Measurements from ENCODE around the gene BTBD9. TPM values are rescaled to one million over a fixed set of nuclear protein-coding genes. Genes with fewer than 3 reads are reported as not detected.

Gene BTBD9
- total RNA-seq, 1 experiment from 2014 or later, result 4.3 TPM

- CTCF ChIA-PET, result interaction anchor here (0.6 kb wide), 1 partner anchor 78 kb away, joined by 3 read pairs; no protein-coding TSS in a partner anchor
- Histone ChIP-seq H3K79me2 (ENCODE audit: low read length) (no peaks in the 10 kb centered on the region), H4K20me1 (ENCODE audit: low read length) (no peaks in the 10 kb centered on the region), H3K4me2 (ENCODE audit: low read length) (no peak overlapping the region), H3K27me3 (ENCODE audit: low read length) (no peaks in the 10 kb centered on the region), H3K9ac (ENCODE audit: low read length) (no peak overlapping the region), H3K36me3 (ENCODE audit: low read depth, low read length) (no peaks in the 10 kb centered on the region), H3K27ac (ENCODE audit: low read length) (no peak overlapping the region), H3K9me2 (replicated peaks; ENCODE audit: low read length) (no peaks in the 10 kb centered on the region), H3F3A (ENCODE audit: low read length, unreplicated experiment) (no peaks in the 10 kb centered on the region), H3K9me3 (ENCODE audit: low read length) (no peaks in the 10 kb centered on the region), H3K4me1 (ENCODE audit: insufficient read depth, low read length) (peaks cover 13% of the 10 kb centered on the region), H2AFZ (ENCODE audit: low read length) (no peak overlapping the region), H3K4me3 (ENCODE audit: low read length) (no peak overlapping the region)
- DNase-seq (no peak), ATAC-seq (no peak)
- no TSS peak for BruUV-seq (replicated peaks)
- TF ChIP-seq EZH2phosphoT487 (IDR thresholded peaks at IDR 0.05; ENCODE audit: borderline replicate concordance, low read length) (no peak), EZH2 (IDR thresholded peaks at IDR 0.05; ENCODE audit: low read length, unreplicated experiment) (no peak), CTCF (conservative IDR thresholded peaks at IDR 0.05; ENCODE audit: low read depth, low read length) (no peak)
- intact Hi-C loops (cut with micrococcal nuclease), result loop anchor here (5.0 kb wide), 2 partner anchors 79 to 101 kb away; no protein-coding TSS in a partner anchor
- POLR2A ChIA-PET (ENCODE audit: unreplicated experiment), result interaction anchor here (0.6 kb wide), 1 partner anchor 143 kb away, joined by 7 read pairs; no protein-coding TSS in a partner anchor
Measured at GRCh38 chr6:38571721-38572120, 68.0 kb downstream of the BTBD9 start.

- Histone ChIP-seq H3K4me1 (ENCODE audit: insufficient read depth, low read length) (peaks cover 21% of the 10 kb centered on the region), H3F3A (ENCODE audit: low read length, unreplicated experiment) (no peaks in the 10 kb centered on the region), H3K79me2 (ENCODE audit: low read length) (no peaks in the 10 kb centered on the region), H3K9ac (ENCODE audit: low read length) (no peak overlapping the region), H3K4me2 (ENCODE audit: low read length) (no peak overlapping the region), H4K20me1 (ENCODE audit: low read length) (no peaks in the 10 kb centered on the region), H3K9me2 (replicated peaks; ENCODE audit: low read length) (no peaks in the 10 kb centered on the region), H3K9me3 (ENCODE audit: low read length) (no peaks in the 10 kb centered on the region), H3K4me3 (ENCODE audit: low read length) (no peak overlapping the region), H3K27ac (ENCODE audit: low read length) (no peak overlapping the region), H3K27me3 (ENCODE audit: low read length) (no peaks in the 10 kb centered on the region), H3K36me3 (ENCODE audit: low read depth, low read length) (no peaks in the 10 kb centered on the region), H2AFZ (ENCODE audit: low read length) (no peak overlapping the region)
- TF ChIP-seq EZH2phosphoT487 (IDR thresholded peaks at IDR 0.05; ENCODE audit: borderline replicate concordance, low read length) (no peak), EZH2 (IDR thresholded peaks at IDR 0.05; ENCODE audit: low read length, unreplicated experiment) (no peak), CTCF (conservative IDR thresholded peaks at IDR 0.05; ENCODE audit: low read depth, low read length) (peak; percentile 83)
- BruUV-seq (replicated peaks), result no TSS peak
- ChIA-PET CTCF (interaction anchor here (0.7 to 1.0 kb wide), 2 partner anchors 61 to 780 kb away, joined by 4 to 7 read pairs; no protein-coding TSS in a partner anchor), POLR2A (ENCODE audit: unreplicated experiment) (interaction anchor here (0.6 kb wide), 1 partner anchor 150 kb away, joined by 5 read pairs; no protein-coding TSS in a partner anchor)
- ATAC-seq, result peak; percentile 27; the same call in 1 of the 2 replicates
- DNase-seq, result peak; percentile 62
- intact Hi-C loops (cut with micrococcal nuclease), result loop anchor here (5.0 kb wide), 2 partner anchors 78 to 102 kb away; no protein-coding TSS in a partner anchor
Measured at GRCh38 chr6:38570750-38571149, 69.0 kb downstream of the BTBD9 start.

- ATAC-seq (peak; percentile 64), DNase-seq (peak; percentile 84)
- H3K4me1 ChIP-seq (ENCODE audit: insufficient read depth, low read length), result peaks cover 26% of the 10 kb centered on the region
- no peak overlapping the region for H2AFZ ChIP-seq (ENCODE audit: low read length)
- H3F3A ChIP-seq (ENCODE audit: low read length, unreplicated experiment), result no peaks in the 10 kb centered on the region
- intact Hi-C loops (cut with micrococcal nuclease), result loop anchor here (10.0 kb wide), 1 partner anchor 533 kb away; no protein-coding TSS in a partner anchor
- peak overlapping the region; percentile 7; the same call in 1 of the 2 replicates for H3K4me2 ChIP-seq (ENCODE audit: low read length)
- ChIA-PET POLR2A (ENCODE audit: unreplicated experiment) (no interaction called here), CTCF (no interaction called here)
- H3K9ac ChIP-seq (ENCODE audit: low read length), result no peak overlapping the region
- no peaks in the 10 kb centered on the region for H3K36me3 ChIP-seq (ENCODE audit: low read depth, low read length)
- H3K79me2 ChIP-seq (ENCODE audit: low read length), result no peaks in the 10 kb centered on the region
- TF ChIP-seq CTCF (conservative IDR thresholded peaks at IDR 0.05; ENCODE audit: low read depth, low read length), result no peak
- TF ChIP-seq EZH2phosphoT487 (IDR thresholded peaks at IDR 0.05; ENCODE audit: borderline replicate concordance, low read length), result no peak
- TF ChIP-seq EZH2 (IDR thresholded peaks at IDR 0.05; ENCODE audit: low read length, unreplicated experiment), result no peak
- H3K9me3 ChIP-seq (ENCODE audit: low read length), result no peaks in the 10 kb centered on the region
- H4K20me1 ChIP-seq (ENCODE audit: low read length), result no peaks in the 10 kb centered on the region
- H3K27me3 ChIP-seq (ENCODE audit: low read length), result no peaks in the 10 kb centered on the region
- no peak overlapping the region for H3K4me3 ChIP-seq (ENCODE audit: low read length)
- no TSS peak for BruUV-seq (replicated peaks)
- no peaks in the 10 kb centered on the region for H3K9me2 ChIP-seq (replicated peaks; ENCODE audit: low read length)
- no peak overlapping the region for H3K27ac ChIP-seq (ENCODE audit: low read length)
Measured at GRCh38 chr6:38567436-38567835, 72.3 kb downstream of the BTBD9 start.

Measured in PC-3 (cell line).